ENCODE data around the gene DLGAP4. TPM values are rescaled to one million over a fixed set of nuclear protein-coding genes. Genes with fewer than 3 reads are reported as not detected.

Gene DLGAP4
- polyA plus RNA-seq, 1 of the 3 experiments (the other 2 are of a cell fraction): 31.2 TPM

DNA sequence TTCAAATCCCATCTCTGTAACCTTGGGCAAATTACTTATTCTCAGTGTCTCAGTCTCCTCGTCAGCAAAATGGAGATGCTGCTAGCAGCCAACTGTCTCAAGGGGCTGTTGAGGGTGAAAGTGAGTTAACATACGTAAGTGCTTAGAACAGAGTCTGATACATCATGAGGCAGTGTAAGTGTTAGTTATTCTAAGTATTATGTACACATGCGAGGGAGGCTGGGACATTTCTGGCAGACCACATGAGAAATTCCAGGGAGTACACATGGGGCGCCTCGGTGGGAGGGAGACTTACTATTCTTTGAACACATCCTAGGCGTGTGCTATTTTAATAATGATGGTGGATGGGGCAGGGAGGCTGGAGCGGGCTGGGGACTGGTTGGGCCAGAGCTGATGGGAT is 99.1 kb downstream of the DLGAP4 start (continued):
- no peak for TF ChIP-seq NFIC (IDR thresholded peaks at IDR 0.05; ENCODE audit: borderline replicate concordance)
- no peak for TF ChIP-seq NRF1 (IDR thresholded peaks at IDR 0.05; ENCODE audit: low read depth, low read length)
- TF ChIP-seq RFX5 (IDR thresholded peaks at IDR 0.05; ENCODE audit: low read length): no peak
- TF ChIP-seq GABPA (IDR thresholded peaks at IDR 0.05; ENCODE audit: low read depth): no peak
- TF ChIP-seq EZH2phosphoT487 (IDR thresholded peaks at IDR 0.05; ENCODE audit: borderline replicate concordance, low read depth): no peak
- no peak for TF ChIP-seq FOSL2 (IDR thresholded peaks at IDR 0.05; ENCODE audit: borderline replicate concordance, low read depth)

- 80% methylated on average over 3 of the region's 3 CpGs for WGBS (ENCODE audit: low lambda C conversion rate)
- Histone ChIP-seq H3K27ac (ENCODE audit: low read depth in 2 of 2, low read length in 1 of 2) (no peak overlapping the region), H3K4me2 (no peak overlapping the region), H2AFZ (ENCODE audit: low read depth) (no peak overlapping the region), H3K4me3 (ENCODE audit: low read depth in 2 of 2, low read length in 1 of 2) (no peak overlapping the region), H3K9me2 (no peaks in the 10 kb centered on the region), H3K27me3 (ENCODE audit: insufficient read depth) (peaks cover 6% of the 10 kb centered on the region; the same call in 1 of the 2 replicates), H3K9ac (no peak overlapping the region), H3K4me1 (ENCODE audit: control insufficient read depth in 1 of 2, insufficient read depth in 2 of 2, low read depth in 1 of 2, low read length in 1 of 2) (peaks cover 0 to 5% of the 10 kb centered on the region in 2 experiments; a peak in 1 of 4 replicates), H3K9me3 (no peaks in the 10 kb centered on the region), H3K79me2 (ENCODE audit: insufficient read depth) (no peaks in the 10 kb centered on the region), H3F3A (replicated peaks; ENCODE audit: insufficient read depth) (no peaks in the 10 kb centered on the region), H4K20me1 (ENCODE audit: insufficient read depth) (no peaks in the 10 kb centered on the region), H3K36me3 (replicated peaks in 1 of 2; ENCODE audit: control insufficient read depth in 1 of 2, insufficient read depth in 2 of 2, low read length in 1 of 2) (no peaks in the 10 kb centered on the region)
- CTCF ChIA-PET: interaction anchor here (1.0 to 1.4 kb wide), 3 partner anchors 32 to 207 kb away, joined by 3 to 6 read pairs (median 3); no protein-coding TSS in a partner anchor
- TF ChIP-seq, protein P1, sequence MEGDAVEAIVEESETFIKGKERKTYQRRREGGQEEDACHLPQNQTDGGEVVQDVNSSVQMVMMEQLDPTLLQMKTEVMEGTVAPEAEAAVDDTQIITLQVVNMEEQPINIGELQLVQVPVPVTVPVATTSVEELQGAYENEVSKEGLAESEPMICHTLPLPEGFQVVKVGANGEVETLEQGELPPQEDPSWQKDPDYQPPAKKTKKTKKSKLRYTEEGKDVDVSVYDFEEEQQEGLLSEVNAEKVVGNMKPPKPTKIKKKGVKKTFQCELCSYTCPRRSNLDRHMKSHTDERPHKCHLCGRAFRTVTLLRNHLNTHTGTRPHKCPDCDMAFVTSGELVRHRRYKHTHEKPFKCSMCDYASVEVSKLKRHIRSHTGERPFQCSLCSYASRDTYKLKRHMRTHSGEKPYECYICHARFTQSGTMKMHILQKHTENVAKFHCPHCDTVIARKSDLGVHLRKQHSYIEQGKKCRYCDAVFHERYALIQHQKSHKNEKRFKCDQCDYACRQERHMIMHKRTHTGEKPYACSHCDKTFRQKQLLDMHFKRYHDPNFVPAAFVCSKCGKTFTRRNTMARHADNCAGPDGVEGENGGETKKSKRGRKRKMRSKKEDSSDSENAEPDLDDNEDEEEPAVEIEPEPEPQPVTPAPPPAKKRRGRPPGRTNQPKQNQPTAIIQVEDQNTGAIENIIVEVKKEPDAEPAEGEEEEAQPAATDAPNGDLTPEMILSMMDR (IDR thresholded peaks at IDR 0.05): no peak
- TF ChIP-seq RXRA (IDR thresholded peaks at IDR 0.05; ENCODE audit: borderline replicate concordance, low read depth): no peak
- DNase-seq: no peak
- POLR2A ChIA-PET: no interaction called here
Observed at GRCh38 chr20:36407199-36407733, 101.1 kb downstream of the DLGAP4 start.

DNA sequence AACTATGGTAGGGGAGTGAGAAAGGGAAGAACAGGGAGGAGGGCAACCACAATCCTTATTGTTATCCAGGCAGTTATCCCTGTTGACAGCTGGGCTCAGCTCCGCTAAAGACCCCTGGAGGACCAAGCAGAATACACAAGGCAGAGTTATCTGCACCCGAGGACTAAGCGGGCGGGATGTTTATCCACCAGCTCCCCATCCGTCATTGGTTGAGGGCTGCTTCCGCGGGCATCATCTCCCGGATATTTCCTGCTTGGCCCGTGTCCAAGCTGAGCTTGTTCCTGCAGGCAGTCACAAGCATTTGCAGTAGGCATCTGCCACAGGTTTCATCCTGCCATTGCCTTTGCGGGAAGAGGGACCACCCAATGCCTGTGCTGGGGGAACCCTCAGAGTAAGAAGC is 102.1 kb downstream of the DLGAP4 start:
- no peaks in the 10 kb centered on the region for H3K79me2 ChIP-seq (ENCODE audit: insufficient read depth)
- H3K36me3 ChIP-seq (replicated peaks in 1 of 2; ENCODE audit: control insufficient read depth in 1 of 2, insufficient read depth in 2 of 2, low read length in 1 of 2): no peaks in the 10 kb centered on the region
- peak; percentile 75 for DNase-seq
- peaks cover under 1% of the 10 kb centered on the region; the same call in 1 of the 2 replicates for H3K27me3 ChIP-seq (ENCODE audit: insufficient read depth)
- no peaks in the 10 kb centered on the region for H4K20me1 ChIP-seq (ENCODE audit: insufficient read depth)
- no peaks in the 10 kb centered on the region for H3F3A ChIP-seq (replicated peaks; ENCODE audit: insufficient read depth)
- 0 out of 2 replicates have a peak, but pooled peaks have one; percentile 7 for TF ChIP-seq NFIC (IDR thresholded peaks at IDR 0.05; ENCODE audit: borderline replicate concordance)
- no peak for TF ChIP-seq TCF12 (IDR thresholded peaks at IDR 0.05)
- H3K4me1 ChIP-seq (ENCODE audit: control insufficient read depth in 1 of 2, insufficient read depth in 2 of 2, low read depth in 1 of 2, low read length in 1 of 2): peaks cover 0 to 5% of the 10 kb centered on the region in 2 experiments; a peak in 1 of 4 replicates
- H3K27ac ChIP-seq (ENCODE audit: low read depth in 2 of 2, low read length in 1 of 2): no peak overlapping the region
- POLR2A ChIA-PET: no interaction called here
- WGBS (ENCODE audit: low lambda C conversion rate): 38% methylated on average over 9 of the region's 10 CpGs
- no peaks in the 10 kb centered on the region for H3K9me2 ChIP-seq
- no peak overlapping the region for H3K9ac ChIP-seq
- CTCF ChIA-PET: interaction anchor here (1.2 to 1.4 kb wide), 2 partner anchors 31 to 208 kb away, joined by 3 to 6 read pairs; no protein-coding TSS in a partner anchor
- H3K4me2 ChIP-seq: no peak overlapping the region
- H3K9me3 ChIP-seq: no peaks in the 10 kb centered on the region
- no peak overlapping the region for H2AFZ ChIP-seq (ENCODE audit: low read depth)
- H3K4me3 ChIP-seq (ENCODE audit: low read depth in 2 of 2, low read length in 1 of 2): no peak overlapping the region

Data from SK-N-SH (cell line).